PC-9 (cell line): ENCODE data around the gene HIPK1. TPM values are rescaled to one million over a fixed set of nuclear protein-coding genes. Genes with fewer than 3 reads are reported as not detected.

ENCODE experiments used
- BruUV-seq: library from RNA; stranded (reverse); fragments of 400-500 nt; replicated peaks from 2 replicates; lab custom pipeline; 2021; lab: Mats Ljungman, UMichigan
- CTCF ChIA-PET: fragments of 300-600 bp; sonication (Branson Sonifier 250); formaldehyde crosslinking; loops from one replicate; lab custom pipeline; 2022; ENCODE audit warnings: antibody characterized with exemption; lab: Charles Lee
- POLR2A ChIA-PET: fragments of 300-600 bp; sonication (Branson Sonifier 250); formaldehyde crosslinking; loops from one replicate; lab custom pipeline; 2022; ENCODE audit warnings: antibody characterized with exemption; ENCODE audit not compliant: unreplicated experiment; lab: Charles Lee
- DNase-seq, 2 experiments: peaks; one replicate each; pipeline versions ENCODE4 v3.0.0 to v3.0.0-alpha.2; 2015 to 2022; ENCODE audit warnings: mixed read lengths in 1 of 2
- H2AFZ ChIP-seq: fragments of 200-600 bp; sonication (generic); 2 replicates; pipeline ENCODE4 v1.8.1; 2017; ENCODE audit warnings: antibody characterized with exemption
- H3F3A ChIP-seq: fragments of 200-600 bp; sonication (generic); 2 replicates; pipeline ENCODE4 v1.8.1; 2017; ENCODE audit warnings: antibody characterized with exemption, mild to moderate bottlenecking, low read depth; ENCODE audit not compliant: insufficient read depth
- H3K27ac ChIP-seq: fragments of 200-600 bp; sonication (generic); 2 replicates; pipeline ENCODE4 v1.6.1; 2016; ENCODE audit warnings: mixed run types
- H3K27me3 ChIP-seq: fragments of 200-600 bp; sonication (generic); 2 replicates; pipeline ENCODE4 v1.6.1; 2016; ENCODE audit warnings: low read depth, mixed run types; ENCODE audit not compliant: insufficient read depth
- H3K36me3 ChIP-seq: fragments of 200-600 bp; sonication (generic); 2 replicates; pipeline ENCODE4 v1.6.1; 2016; ENCODE audit warnings: low read depth, mixed run types
- H3K4me1 ChIP-seq: fragments of 200-600 bp; sonication (generic); replicated peaks from 2 replicates; pipeline ENCODE4 v1.6.1; 2016; ENCODE audit warnings: mixed run types; ENCODE audit not compliant: insufficient read depth
- H3K4me2 ChIP-seq: fragments of 200-600 bp; sonication (generic); 2 replicates; pipeline ENCODE4 v1.6.1; 2017; ENCODE audit warnings: mixed run types
- H3K4me3 ChIP-seq: fragments of 200-600 bp; sonication (generic); 2 replicates; pipeline ENCODE4 v1.6.1; 2016; ENCODE audit warnings: mixed run types
- H3K79me2 ChIP-seq: fragments of 200-600 bp; sonication (generic); 2 replicates; pipeline ENCODE4 v1.6.1; 2017; ENCODE audit warnings: low read depth, mixed run types
- H3K9me2 ChIP-seq: fragments of 200-600 bp; sonication (generic); 2 replicates; pipeline ENCODE4 v1.8.1; 2017; ENCODE audit warnings: mild to moderate bottlenecking; ENCODE audit not compliant: insufficient read depth
- H3K9me3 ChIP-seq: fragments of 200-600 bp; sonication (generic); 2 replicates; pipeline ENCODE4 v1.8.1; 2016; ENCODE audit warnings: low read depth; ENCODE audit not compliant: insufficient read depth
- H4K20me1 ChIP-seq: fragments of 200-600 bp; sonication (generic); 2 replicates; pipeline ENCODE4 v1.8.1; 2017; ENCODE audit not compliant: insufficient read depth
- EZH2 ChIP-seq: fragments of 200-600 bp; sonication (generic); IDR thresholded peaks from 2 replicates; pipeline ENCODE4 v1.8.0; 2017; ENCODE audit warnings: antibody characterized with exemption, low read depth
- intact Hi-C: fragments of 100-400 bp; cut with micrococcal nuclease; formaldehyde crosslinking; loops from one replicate; pipeline ENCODE4 v1.10.0; 2022; ENCODE audit not compliant: unreplicated experiment
- total RNA-seq: library from RNA; stranded (reverse); gene quantifications from 2 replicates; pipeline ENCODE4 v1.2.3, GENCODE V29; 2021
- TF ChIP-seq, protein P1 (sequence below): fragments of 200-600 bp; sonication (generic); conservative IDR thresholded peaks from 2 replicates; pipeline ENCODE4 v1.6.1; 2017; ENCODE audit warnings: mixed run types, antibody characterized with exemption, mild to moderate bottlenecking, moderate library complexity

The HIPK1 gene
- total RNA-seq, 1 experiment from 2014 or later: 26.3 TPM

DNA sequence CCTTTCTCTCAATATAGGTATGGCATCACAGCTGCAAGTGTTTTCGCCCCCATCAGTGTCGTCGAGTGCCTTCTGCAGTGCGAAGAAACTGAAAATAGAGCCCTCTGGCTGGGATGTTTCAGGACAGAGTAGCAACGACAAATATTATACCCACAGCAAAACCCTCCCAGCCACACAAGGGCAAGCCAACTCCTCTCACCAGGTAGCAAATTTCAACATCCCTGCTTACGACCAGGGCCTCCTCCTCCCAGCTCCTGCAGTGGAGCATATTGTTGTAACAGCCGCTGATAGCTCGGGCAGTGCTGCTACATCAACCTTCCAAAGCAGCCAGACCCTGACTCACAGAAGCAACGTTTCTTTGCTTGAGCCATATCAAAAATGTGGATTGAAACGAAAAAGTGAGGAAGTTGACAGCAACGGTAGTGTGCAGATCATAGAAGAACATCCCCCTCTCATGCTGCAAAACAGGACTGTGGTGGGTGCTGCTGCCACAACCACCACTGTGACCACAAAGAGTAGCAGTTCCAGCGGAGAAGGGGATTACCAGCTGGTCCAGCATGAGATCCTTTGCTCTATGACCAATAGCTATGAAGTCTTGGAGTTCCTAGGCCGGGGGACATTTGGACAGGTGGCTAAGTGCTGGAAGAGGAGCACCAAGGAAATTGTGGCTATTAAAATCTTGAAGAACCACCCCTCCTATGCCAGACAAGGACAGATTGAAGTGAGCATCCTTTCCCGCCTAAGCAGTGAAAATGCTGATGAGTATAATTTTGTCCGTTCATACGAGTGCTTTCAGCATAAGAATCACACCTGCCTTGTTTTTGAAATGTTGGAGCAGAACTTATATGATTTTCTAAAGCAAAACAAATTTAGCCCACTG is 11.5 kb downstream of the HIPK1 start:
- no peaks in the 10 kb centered on the region; the same call in 1 of the 2 replicates for H3F3A ChIP-seq
- BruUV-seq: no TSS peak
- H2AFZ ChIP-seq: no peak overlapping the region
- H3K36me3 ChIP-seq: peaks cover 34% of the 10 kb centered on the region
- intact Hi-C loops: loop anchor here (5.0 kb wide), 1 partner anchor 178 kb away; no protein-coding TSS in a partner anchor
- H3K79me2 ChIP-seq: peaks cover 64% of the 10 kb centered on the region
- peaks cover 16% of the 10 kb centered on the region; the same call in 1 of the 2 replicates for H4K20me1 ChIP-seq
- 0 out of 2 replicates have a peak, but pooled peaks cover 3% of the 10 kb centered on the region for H3K4me1 ChIP-seq
- no peaks in the 10 kb centered on the region for H3K9me2 ChIP-seq
- no peak overlapping the region for H3K4me3 ChIP-seq
- no peak overlapping the region for H3K4me2 ChIP-seq
- no peak for DNase-seq
- ChIA-PET POLR2A (no interaction called here), CTCF (no interaction called here)
- no peaks in the 10 kb centered on the region for H3K27me3 ChIP-seq
- TF ChIP-seq, protein P1, sequence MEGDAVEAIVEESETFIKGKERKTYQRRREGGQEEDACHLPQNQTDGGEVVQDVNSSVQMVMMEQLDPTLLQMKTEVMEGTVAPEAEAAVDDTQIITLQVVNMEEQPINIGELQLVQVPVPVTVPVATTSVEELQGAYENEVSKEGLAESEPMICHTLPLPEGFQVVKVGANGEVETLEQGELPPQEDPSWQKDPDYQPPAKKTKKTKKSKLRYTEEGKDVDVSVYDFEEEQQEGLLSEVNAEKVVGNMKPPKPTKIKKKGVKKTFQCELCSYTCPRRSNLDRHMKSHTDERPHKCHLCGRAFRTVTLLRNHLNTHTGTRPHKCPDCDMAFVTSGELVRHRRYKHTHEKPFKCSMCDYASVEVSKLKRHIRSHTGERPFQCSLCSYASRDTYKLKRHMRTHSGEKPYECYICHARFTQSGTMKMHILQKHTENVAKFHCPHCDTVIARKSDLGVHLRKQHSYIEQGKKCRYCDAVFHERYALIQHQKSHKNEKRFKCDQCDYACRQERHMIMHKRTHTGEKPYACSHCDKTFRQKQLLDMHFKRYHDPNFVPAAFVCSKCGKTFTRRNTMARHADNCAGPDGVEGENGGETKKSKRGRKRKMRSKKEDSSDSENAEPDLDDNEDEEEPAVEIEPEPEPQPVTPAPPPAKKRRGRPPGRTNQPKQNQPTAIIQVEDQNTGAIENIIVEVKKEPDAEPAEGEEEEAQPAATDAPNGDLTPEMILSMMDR: no peak
- no peak for TF ChIP-seq EZH2
- no peaks in the 10 kb centered on the region for H3K9me3 ChIP-seq
- H3K27ac ChIP-seq: no peak overlapping the region

DNA sequence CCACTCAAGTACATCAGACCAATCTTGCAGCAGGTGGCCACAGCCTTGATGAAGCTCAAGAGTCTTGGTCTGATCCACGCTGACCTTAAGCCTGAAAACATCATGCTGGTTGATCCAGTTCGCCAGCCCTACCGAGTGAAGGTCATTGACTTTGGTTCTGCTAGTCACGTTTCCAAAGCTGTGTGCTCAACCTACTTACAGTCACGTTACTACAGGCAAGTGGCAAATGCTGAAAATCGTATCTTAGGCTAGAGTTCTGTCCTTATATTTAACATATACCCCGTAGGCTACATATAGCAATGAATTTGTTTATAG is 12.1 kb downstream of the HIPK1 start:
- no peak overlapping the region for H3K4me2 ChIP-seq
- intact Hi-C loops: loop anchor here (5.0 kb wide), 1 partner anchor 179 kb away; no protein-coding TSS in a partner anchor

GRCh38 chr1:113942527-113942926 is 13.4 kb downstream of the HIPK1 start:
- no peak for TF ChIP-seq EZH2
- TF ChIP-seq, protein P1: no peak
- no peaks in the 10 kb centered on the region; the same call in 1 of the 2 replicates for H3F3A ChIP-seq
- 0 out of 2 replicates have a peak, but pooled peaks cover 3% of the 10 kb centered on the region for H3K4me1 ChIP-seq
- H3K79me2 ChIP-seq: peaks cover 52% of the 10 kb centered on the region
- ChIA-PET CTCF (interaction anchor here (0.6 kb wide), 1 partner anchor 621 kb away, joined by 3 read pairs; no protein-coding TSS in a partner anchor), POLR2A (no interaction called here)
- H3K27me3 ChIP-seq: no peaks in the 10 kb centered on the region
- no peaks in the 10 kb centered on the region for H3K9me2 ChIP-seq
- no peak overlapping the region for H2AFZ ChIP-seq
- no peak overlapping the region for H3K4me2 ChIP-seq
- no peak overlapping the region for H3K27ac ChIP-seq
- BruUV-seq: no TSS peak
- no peak for DNase-seq
- intact Hi-C loops: loop anchor here (5.0 kb wide), 1 partner anchor 180 kb away; no protein-coding TSS in a partner anchor
- no peaks in the 10 kb centered on the region for H3K9me3 ChIP-seq
- peaks cover 28% of the 10 kb centered on the region for H3K36me3 ChIP-seq
- H4K20me1 ChIP-seq: peaks cover 15% of the 10 kb centered on the region; the same call in 1 of the 2 replicates
- H3K4me3 ChIP-seq: no peak overlapping the region

More for the DNA sequence above, 12.1 kb downstream of the HIPK1 start:
- Histone ChIP-seq H3K4me3 (no peak overlapping the region), H3K9me2 (no peaks in the 10 kb centered on the region), H3K27ac (no peak overlapping the region), H3K79me2 (peaks cover 63% of the 10 kb centered on the region), H3K4me1 (0 out of 2 replicates have a peak, but pooled peaks cover 3% of the 10 kb centered on the region), H3K27me3 (no peaks in the 10 kb centered on the region), H3K9me3 (no peaks in the 10 kb centered on the region), H3F3A (no peaks in the 10 kb centered on the region; the same call in 1 of the 2 replicates), H3K36me3 (peaks cover 34% of the 10 kb centered on the region), H4K20me1 (peaks cover 12% of the 10 kb centered on the region; the same call in 1 of the 2 replicates), H2AFZ (no peak overlapping the region)
- BruUV-seq: no TSS peak
- CTCF ChIA-PET: no interaction called here
- TF ChIP-seq EZH2: no peak
- TF ChIP-seq, protein P1: no peak
- no peak for DNase-seq
- POLR2A ChIA-PET: no interaction called here
